Stimulated activated CD8-positive, alpha-beta memory T cell treated with anti-CD3 and anti-CD28 coated beads, Interleukin-12 subunit alpha, Interleukin-12 subunit beta, amount 100 ng/mL, for 24 hours (primary cell): Measurements from ENCODE around the gene DGLUCY.
"Not testable (repeated sequence)": the region's sequence is repeated elsewhere in the genome, so short reads cannot be mapped to it uniquely, and the experiment has no call there.

Experiments
- DNase-seq: peaks from one replicate; pipeline ENCODE4 v3.0.0-alpha.2; 2020; ENCODE audit errors: extremely low read depth

The DGLUCY gene

GRCh38 chr14:91257328-91258010 lies 143.6 kb downstream of the DGLUCY start:
- no peak for DNase-seq

DNA sequence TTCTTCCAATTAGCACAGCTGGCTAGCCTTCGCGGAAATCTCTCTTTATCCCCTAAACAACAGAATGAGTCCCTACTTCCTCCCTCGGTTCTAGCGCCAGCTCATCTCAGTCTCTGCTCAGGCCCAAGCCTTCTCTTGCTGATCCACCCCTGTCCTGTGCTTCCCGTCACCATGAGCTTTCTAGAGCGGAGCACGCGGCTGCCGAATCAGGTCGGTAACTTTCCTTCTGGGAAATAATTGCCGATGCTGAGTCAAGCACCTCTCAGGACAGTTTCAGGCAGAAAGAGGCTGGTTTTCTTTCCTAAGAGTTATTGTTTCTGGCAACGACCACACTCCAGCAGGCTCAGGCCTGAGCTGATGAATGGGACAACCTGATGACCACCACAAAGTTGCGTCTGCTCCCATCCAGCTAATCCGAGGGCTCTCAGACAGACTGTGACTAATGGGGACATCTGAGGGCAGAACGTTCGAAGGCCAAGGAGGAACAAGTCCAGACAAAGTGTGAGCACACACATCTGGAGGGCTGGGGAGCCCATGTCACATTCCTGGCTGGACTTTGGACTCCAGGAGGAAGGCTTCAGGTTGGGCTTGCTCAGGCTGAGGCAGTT lies 144.2 kb downstream of the DGLUCY start:
- DNase-seq = no peak

- DNase-seq = no peak
Observed at GRCh38 chr14:91258876-91259275, 145.0 kb downstream of the DGLUCY start.

GRCh38 chr14:91261115-91261514 lies 147.2 kb downstream of the DGLUCY start:
- DNase-seq = no peak

DNA sequence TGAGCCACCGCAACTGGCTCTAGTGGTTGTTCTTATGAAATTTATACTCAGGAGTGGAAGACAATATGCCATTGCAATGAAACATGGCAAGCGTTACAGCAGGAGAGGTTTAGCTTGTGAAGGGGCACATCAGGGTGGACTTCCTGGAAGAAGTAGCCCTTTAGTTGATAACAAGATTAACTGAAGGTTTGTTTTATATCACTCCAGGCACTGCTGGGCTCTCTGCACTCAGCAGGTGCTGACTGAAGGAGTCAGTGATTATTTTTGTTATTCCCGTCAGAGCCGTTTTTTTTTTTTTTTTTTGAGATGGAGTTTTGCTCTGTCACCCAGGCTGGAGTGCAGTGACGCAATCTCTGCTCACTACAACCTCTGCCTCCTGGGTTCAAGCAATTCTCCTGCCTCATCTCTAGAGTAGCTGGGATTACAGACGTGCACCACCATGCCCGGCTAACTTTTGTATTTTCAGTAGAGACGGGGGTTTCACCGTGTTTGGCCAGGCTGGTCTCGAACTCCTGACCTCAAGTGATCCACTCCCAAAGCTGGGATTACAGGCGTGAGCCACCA lies 148.2 kb downstream of the DGLUCY start:
- no peak for DNase-seq

DNA sequence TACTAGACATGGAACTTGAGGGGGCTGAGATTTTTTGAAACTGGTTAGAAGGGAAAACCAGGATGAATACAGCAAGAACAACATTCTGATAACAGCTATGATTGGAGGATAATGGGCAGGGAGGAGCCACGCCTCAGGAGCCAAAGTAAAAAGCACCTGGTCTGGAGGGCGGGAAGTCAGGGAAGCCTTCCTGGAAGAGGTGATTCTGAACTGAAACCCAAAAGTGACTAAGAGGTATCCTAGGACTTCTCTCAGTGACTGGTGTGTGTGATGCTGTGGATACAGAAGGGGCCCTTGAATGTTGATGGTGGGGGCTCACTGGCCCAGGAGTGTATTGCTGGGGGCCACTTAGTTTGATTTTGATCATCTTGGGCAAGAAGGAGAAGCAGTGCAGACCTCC lies 149.5 kb downstream of the DGLUCY start:
- no peak for DNase-seq

GRCh38 chr14:91264151-91265150 lies 150.6 kb downstream of the DGLUCY start:
- no peak for DNase-seq

- DNase-seq = no peak
Observed at GRCh38 chr14:91265404-91265803, 151.5 kb downstream of the DGLUCY start.

DNA sequence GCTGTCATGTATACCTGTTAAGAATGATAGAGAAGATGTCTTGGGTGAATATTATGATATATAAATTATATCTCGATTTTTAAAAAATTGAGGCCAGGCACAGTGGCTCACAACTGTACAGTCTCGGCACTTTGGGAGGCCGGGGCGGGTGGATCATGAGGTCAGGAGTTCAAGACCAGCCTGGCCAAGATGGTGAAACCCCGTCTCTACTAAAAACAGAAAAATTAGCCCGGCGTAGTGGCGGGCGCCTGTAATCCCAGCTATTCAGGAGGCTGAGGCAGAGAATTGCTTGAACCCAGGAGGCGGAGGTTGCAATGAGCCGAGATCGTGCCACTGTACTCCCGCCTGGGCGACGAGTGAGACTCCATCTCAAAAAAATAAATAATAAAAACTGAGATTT lies 152.4 kb downstream of the DGLUCY start:
- not testable (repeated sequence) for DNase-seq

DNA sequence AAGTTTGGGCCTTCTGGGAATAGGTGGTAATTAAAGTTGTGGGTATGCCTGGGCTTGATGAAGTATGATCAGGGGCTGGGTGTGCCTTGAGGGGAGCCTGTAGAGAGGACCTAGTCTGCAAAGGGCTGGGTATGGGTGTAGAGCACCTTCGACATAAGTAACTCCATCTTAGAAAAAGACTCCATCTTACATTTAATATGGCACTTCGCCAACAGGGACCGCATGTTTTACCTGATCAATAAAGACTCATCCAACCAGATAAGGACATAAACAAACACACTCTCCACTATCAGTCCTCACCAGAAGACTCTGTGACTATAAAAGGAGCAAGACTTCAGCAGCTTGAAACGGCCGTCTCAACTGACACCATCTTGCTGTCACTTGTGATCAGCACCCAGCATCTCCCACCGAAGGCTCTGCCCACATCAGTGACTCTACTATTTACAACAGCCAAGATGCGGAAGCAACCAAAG lies 154.1 kb downstream of the DGLUCY start:
- DNase-seq = no peak

DNA sequence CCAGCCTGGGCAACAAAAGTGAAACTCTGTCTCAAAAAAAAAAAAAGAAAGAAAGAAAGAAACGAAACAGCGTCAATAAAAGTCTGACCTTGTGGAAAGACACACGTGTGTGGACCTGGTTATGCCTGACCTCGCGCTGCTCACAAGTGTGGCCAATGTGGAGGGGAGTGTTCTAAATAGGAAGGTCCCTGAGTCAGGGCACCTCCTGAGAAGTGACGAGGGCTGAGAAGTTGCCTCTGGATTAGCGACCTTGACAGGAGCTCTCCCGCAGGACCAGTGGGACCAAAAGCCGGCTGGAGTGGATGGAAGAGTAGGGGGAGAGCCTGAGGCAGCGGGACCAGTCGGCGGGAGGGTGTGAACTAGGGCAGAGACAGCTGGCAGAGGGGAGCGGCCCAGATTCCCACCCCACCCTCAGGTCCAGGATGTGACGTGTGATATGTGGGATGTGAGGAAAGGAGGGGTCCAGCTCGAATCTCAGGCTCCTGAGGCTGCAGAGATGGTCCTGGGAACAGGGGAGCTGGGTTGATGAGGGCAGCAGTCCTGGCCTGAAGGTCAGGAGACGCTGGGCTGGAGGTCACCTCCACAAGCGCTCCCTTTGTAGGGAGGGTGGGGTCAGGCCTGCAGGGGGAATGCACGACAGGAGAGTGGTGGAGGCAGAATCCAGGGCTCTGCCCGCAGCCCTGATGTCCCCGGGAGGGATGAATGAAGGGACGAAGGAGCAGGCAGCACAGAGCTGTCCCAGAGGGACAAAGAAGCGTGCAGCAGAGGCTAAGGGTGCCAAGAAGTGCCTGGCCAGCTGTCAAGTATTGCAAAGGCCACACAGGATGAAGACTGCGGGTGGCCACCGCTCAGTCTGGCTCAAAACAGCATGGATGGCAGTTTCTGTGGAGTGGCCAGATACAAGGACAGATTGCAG lies 155.5 kb downstream of the DGLUCY start:
- DNase-seq = no peak

DNA sequence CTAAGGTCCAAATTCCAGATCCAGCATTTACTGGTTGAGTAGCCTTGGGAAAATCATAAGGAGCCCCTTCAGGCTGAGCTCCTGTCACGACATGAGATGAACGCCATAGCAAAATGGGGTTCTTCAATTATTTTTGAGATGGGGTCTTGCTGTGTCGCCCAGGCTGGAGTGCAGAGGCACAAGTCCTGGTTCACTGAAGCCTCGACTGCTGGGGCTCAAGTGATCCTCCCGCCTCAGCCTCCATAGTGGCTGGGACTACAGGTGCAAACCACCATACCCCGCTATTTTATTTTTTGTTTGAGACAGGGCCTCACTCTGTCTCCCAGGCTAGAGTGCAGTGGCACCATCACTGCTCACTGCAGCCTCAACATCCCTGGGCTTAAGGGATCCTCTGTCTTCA lies 156.3 kb downstream of the DGLUCY start:
- DNase-seq = no peak

DNA sequence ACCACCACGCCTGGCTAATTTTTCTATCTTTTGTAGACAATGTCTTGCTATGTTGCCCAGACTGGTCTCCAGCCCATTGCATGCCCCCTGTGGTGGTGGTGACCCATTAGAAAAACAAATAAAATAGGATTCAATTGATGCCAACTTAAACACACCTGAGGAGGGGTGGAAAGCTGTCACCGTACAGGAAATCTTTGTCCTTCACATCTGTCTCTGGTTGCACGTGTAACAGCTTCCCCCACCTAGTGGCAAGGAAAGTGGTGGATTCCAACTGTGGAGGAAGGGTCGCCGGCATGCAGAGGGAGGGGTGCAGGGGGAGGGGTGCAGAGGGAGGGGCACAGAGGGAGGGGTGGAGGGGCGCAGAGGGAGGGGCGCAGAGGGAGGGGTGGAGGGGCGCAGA lies 156.7 kb downstream of the DGLUCY start:
- no peak for DNase-seq

DNA sequence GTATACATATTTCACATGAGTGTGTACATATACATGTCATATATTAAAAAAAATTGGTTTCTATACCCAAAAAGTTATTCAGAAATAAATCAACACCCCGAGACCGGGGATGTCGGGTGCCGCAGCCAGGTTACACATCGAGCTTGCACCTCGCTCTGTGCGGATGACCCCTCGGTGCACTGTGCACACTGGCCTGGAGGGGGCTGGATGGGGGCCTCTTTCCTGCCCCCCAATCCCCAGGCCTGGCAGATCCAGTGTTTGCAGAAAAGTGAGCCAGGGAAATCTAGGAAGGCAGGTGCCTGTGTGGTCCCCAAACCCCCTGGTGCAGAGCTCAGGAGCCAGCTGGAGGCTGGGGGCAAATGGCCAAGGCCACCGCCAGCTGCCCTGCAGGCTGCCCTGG lies 157.8 kb downstream of the DGLUCY start:
- DNase-seq = no peak

GRCh38 chr14:91272341-91273272 lies 158.7 kb downstream of the DGLUCY start:
- no peak for DNase-seq

DNA sequence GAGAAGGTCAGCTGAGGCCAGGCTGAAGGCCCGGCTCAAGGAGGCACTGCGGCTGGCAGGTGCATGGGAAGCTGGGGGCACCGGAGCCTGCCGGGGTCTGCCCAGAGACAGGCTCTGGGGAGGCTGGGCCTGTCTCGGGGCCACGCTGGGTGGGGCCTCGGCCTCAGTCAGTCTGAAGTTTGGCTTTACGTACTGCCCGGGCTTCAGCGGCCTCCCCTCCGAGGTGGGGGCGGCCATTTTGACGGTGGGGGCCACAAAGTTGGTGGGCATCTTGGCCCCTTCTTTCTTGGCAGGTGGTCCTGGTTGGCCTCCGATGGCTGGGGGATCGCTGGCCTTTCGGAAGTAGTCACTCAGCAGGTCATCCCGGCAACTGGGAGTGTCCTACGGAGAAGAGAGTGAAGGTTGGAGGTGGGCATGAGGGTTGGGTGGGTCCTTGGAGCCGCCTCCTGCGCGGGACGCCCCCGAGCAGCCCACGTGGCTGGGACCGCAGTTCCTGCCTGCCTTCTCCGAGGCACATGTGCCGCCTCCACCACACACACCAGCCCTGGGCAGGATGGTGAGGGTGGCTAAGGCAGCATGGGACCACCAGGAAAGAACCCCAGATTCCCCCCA lies 159.5 kb downstream of the DGLUCY start:
- no peak for DNase-seq

DNA sequence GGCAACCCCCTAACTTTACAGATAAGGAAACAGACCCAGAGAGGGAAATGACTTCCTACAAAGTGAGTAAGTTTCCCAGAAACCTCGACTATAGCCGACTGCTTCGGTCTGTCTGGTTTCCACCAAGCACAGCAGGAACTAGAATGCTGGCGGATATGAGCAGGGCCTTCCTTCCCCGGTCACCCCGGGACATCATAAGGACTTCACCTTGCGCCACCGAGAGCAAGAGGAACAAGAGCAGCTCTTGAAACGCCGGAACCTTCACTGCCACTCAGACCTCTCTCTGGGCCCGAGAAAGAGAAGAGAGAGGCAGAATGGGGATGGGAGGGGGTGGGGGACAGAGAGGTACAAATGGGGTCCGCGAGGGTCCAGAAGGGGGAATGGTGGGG lies 160.0 kb downstream of the DGLUCY start:
- DNase-seq = no peak

DNA sequence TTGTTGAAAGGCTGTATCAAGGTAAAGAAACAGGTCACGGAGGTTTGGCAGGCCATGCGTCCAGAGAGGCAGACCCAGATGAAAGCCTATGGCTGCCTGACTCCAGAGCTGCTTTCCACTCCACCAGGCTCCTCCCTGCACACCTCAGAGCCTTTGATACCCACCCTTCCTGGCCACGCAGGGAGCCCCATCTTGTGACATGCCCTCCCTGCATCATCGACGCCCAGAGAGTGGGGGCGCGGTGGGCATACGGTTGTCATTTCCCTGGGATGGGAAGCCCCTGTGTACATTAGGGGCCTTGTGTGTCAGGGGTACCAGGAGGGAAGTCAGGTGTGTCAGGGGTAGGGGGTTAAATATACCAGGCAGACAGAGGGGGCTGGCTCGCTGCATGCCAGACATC lies 160.9 kb downstream of the DGLUCY start:
- DNase-seq = no peak
